T-helper 22 cell (primary cell): ENCODE data around the gene TMEM89.
A peak's percentile ranks its signal among the peaks of the same experiment; 100 is the strongest.

Experiments used
- DNase-seq: peaks from one replicate; pipeline ENCODE4 v3.0.0-alpha.2; 2020; ENCODE audit warnings: low read depth

The TMEM89 gene

GRCh38 chr3:48621461-48621869, at the start of gene TMEM89:
Gene TMEM89 (minus strand): TSS chr3:48621769. CDS start chr3:48621756, 13 bp downstream.
- no peak for DNase-seq

- no peak for DNase-seq
Measured at GRCh38 chr3:48664929-48665328, 43.4 kb upstream of the TMEM89 start.

GRCh38 chr3:48664313-48664644, 42.7 kb upstream of the TMEM89 start:
- DNase-seq = no peak

- DNase-seq = peak; percentile 82
Measured at GRCh38 chr3:48663489-48664312, 42.1 kb upstream of the TMEM89 start.

GRCh38 chr3:48662753-48663488, 41.4 kb upstream of the TMEM89 start, which contains the start of gene CELSR3:
Gene CELSR3 (minus strand): TSS chr3:48662886. CDS start chr3:48662634, 252 bp downstream.
- peak; percentile 54 for DNase-seq

- no peak for DNase-seq
Measured at GRCh38 chr3:48662145-48662752, 40.7 kb upstream of the TMEM89 start.

GRCh38 chr3:48661501-48662144, 40.1 kb upstream of the TMEM89 start:
- DNase-seq = peak; percentile 55

GRCh38 chr3:48660800-48661400, 39.3 kb upstream of the TMEM89 start:
- no peak for DNase-seq

GRCh38 chr3:48656841-48657281, 35.3 kb upstream of the TMEM89 start:
- no peak for DNase-seq

GRCh38 chr3:48656061-48656840, 34.7 kb upstream of the TMEM89 start:
- peak; percentile 77 for DNase-seq

- no peak for DNase-seq
Measured at GRCh38 chr3:48655606-48656005, 34.0 kb upstream of the TMEM89 start.

- DNase-seq = no peak
Measured at GRCh38 chr3:48655063-48655462, 33.5 kb upstream of the TMEM89 start.

- no peak for DNase-seq
Measured at GRCh38 chr3:48652923-48653715, 31.6 kb upstream of the TMEM89 start.

GRCh38 chr3:48651771-48652170, 30.2 kb upstream of the TMEM89 start:
- no peak for DNase-seq

GRCh38 chr3:48650723-48651122, 29.2 kb upstream of the TMEM89 start:
- DNase-seq = no peak

GRCh38 chr3:48648188-48648850, 26.8 kb upstream of the TMEM89 start:
- no peak for DNase-seq

- no peak for DNase-seq
Measured at GRCh38 chr3:48647714-48648113, 26.1 kb upstream of the TMEM89 start.

GRCh38 chr3:48644898-48645760, 23.6 kb upstream of the TMEM89 start:
- no peak for DNase-seq

GRCh38 chr3:48642605-48643004, 21.0 kb upstream of the TMEM89 start:
- DNase-seq = no peak
